Dermis blood vessel endothelial cell (primary cell): ENCODE results near the gene NCF2. TPM values are rescaled to one million over a fixed set of nuclear protein-coding genes. Genes with fewer than 3 reads are reported as not detected.
A peak's percentile ranks its signal among the peaks of the same experiment; 100 is the strongest.

Experiments used
- DNase-seq: peaks from one replicate; pipeline ENCODE4 v3.0.0; 2010
- total RNA-seq: library from RNA; depleted of rRNA; stranded (reverse); fragments of >200 nt; gene quantifications from 2 replicates; pipeline ENCODE4 v1.2.3, GENCODE V29; 2014

NCF2 gene
- total RNA-seq, 1 donor from 2014 or later = not detected

GRCh38 chr1:183609759-183610452, 19.6 kb upstream of the NCF2 start:
- DNase-seq = peak; percentile 39

GRCh38 chr1:183609313-183609712, 19.1 kb upstream of the NCF2 start:
- DNase-seq = peak; percentile 62

DNA sequence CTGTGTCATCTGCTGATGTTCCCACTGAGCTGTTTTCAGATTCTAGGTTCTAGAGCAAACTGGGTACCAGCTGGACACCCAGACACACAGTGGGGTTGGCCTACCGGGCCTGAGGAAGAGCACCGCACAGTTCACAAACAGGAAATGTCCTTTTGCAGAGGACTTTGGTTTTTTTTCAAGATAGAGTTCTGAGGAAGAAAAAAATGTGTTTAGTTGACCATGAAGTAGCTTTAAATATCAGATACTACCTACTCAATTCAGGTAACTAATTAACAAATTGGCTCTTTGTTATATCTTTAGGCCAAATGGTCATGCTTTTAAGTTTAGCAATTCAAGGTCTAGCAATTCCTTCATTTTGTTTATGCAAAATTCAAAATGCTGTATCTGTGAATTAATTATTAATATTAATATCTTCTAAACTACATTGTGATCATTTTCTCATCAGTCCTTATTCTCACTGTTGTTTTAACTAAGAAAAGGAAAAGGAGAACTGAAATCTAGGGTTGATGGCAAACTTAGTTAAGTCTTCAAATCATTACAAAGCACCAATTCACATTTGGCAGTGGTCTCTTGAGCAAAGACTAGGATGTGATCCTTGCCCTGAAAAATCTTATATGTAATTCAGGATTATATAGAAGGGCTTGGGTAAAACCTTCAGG, 17.2 kb upstream of the NCF2 start:
- DNase-seq = no peak

DNA sequence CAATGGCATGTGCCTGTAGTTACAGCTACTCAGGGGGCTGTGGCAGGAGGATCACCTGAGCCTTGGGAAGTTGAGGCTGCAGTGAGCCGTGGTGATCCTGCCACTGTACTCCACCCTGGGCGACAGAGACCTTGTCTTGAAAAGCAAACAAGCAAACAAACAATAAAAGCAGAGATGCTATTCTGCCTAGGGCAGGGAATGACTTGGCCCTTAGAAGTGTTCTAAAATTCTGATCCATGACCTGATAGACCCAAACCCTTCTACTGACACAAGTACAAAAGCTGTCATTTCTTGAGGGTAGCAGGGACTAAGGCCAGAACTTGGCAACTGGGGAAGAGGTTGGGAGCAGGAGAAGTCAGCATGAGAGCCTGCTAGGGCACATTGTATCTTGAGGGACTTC, 15.6 kb upstream of the NCF2 start:
- no peak for DNase-seq

GRCh38 chr1:183604815-183605214, 14.6 kb upstream of the NCF2 start:
- no peak for DNase-seq

- no peak for DNase-seq
Observed at GRCh38 chr1:183604038-183604808, 14.0 kb upstream of the NCF2 start.

- DNase-seq = no peak
Observed at GRCh38 chr1:183602510-183602909, 12.3 kb upstream of the NCF2 start.

DNA sequence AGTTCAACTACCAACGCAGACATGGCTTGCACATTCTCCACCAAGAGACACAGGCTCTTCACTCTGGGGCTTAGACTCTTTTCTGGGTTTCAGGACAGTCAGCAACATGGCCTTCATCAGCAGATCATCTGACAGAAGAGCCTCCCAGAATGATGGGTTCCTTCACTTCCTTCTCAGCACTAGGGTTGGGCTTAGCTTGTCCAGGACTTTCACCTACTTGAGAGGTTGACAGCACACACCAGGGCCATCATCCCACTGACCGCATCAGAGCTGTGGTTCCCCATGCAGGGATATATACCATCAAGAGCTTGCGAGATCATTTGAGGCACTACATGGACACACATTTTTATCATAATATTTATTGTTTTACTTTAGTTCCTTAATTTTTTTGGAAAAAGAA, 10.4 kb upstream of the NCF2 start:
- no peak for DNase-seq

DNA sequence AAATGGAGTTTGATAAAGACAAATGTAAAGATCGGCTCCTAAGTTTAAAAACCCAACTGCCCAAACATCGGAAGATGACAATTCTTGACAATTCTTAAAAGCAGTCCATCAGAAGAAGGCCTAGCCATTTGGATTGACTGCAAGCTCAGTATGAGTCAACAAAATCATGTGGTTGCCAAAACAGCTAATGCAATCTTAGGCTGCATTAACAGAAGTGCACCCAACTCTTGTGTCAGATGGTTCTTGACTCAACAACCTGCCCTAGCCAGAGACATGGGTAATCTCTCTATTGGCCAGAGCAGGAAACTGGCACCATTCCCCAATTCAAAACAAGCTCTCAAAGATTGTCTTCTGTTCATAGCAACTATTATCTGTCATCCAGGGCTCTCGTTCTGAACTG, 9.9 kb upstream of the NCF2 start:
- DNase-seq = no peak

DNA sequence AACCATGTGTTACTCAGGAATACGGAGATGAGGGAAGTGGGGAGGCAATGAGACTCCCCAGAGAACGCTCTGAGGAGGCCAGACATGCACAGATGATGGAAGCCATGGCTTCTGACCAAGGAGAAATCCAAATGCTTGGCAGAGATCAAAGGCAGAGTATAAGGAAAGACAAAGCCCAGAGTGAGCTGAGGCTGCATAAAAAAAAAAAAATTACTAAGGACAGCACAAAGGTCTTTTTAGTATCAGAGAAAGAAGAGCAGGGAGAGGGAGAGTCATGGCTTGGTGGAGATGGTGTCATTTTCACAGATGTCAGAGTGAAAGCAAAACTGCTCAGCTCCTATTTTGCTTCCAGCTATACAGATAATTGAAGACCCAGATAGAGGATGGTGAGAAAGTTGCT, 8.1 kb upstream of the NCF2 start:
- DNase-seq = no peak

- no peak for DNase-seq
Observed at GRCh38 chr1:183597656-183598347, 7.5 kb upstream of the NCF2 start.

GRCh38 chr1:183596500-183596899, 6.2 kb upstream of the NCF2 start:
- DNase-seq = no peak

DNA sequence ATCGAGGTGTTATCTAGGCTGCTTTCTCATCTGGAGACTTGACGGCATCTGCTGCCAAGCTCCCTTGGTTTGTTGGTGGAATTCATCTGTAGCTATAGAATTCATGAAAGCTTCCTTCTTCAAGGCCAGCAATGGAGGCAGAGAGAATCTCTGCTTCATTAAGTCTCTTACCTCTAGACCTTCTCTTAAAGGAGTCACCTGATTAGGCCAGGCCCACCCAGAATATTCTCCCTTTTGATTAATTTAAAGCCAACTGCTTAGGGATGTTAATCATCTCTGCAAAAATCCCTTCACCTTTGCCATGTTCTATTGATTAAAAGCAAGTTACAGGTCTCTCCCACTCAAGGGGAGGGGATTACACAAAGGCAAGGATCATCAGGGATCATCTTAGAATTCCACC, 5.3 kb upstream of the NCF2 start:
- DNase-seq = no peak

GRCh38 chr1:183593356-183593755, 3.1 kb upstream of the NCF2 start:
- no peak for DNase-seq

DNA sequence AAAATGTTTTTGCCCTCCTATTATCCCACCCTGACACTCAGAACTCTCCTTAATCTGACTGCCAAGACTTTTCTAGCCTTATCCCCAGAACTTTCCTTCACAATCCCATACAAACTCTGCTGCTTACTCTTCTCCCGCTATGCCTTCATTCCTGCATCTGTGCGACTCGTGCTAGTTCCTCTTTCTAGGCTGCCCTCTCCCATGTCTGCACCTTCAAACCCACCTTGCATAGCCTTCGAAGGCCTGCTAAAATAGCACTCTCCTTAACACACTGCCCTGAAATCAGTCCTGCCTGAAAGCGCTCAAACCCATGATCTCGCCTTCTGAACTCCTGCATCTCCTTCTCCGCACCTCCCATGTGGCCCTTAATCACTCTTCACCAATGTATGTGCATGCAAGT, 2.5 kb upstream of the NCF2 start:
- DNase-seq = no peak

DNA sequence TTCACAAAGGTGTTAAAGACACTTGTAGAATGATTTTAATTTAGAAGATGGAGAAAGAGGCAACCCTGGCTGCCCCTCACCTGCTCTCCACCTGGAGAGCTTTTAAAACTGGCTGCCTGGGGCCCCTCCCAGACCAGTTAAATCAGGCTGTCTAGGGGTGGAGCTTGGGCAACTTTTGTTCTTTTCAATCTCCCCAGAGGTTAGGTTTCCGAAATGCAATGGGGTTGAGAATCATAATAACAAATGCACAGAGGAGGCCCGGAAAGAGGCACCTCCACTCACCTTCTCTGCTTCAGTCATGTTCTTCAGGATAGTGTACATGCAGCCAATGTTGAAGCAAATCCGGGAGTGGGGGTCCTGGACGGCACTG, 400 bp downstream of the NCF2 start:
- DNase-seq = no peak

DNA sequence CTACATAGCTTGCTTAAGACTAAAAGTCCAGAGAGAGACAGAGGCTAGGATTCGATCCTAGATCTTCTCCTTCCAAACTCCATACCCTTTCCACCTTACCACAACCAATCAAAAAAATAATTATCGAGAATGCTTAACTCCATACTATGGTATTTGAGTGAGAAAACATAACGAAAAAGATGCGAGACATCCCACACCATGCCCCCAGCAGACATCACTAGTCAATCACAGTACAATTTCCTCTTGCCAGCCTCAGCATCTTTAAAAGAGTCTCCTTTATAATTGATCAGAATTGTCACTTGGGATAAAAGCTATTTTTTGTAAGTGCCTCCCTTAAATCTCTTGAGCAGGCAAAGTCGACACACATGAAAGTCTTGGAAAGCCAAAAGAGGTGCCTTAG, 875 bp downstream of the NCF2 start:
- DNase-seq = no peak

DNA sequence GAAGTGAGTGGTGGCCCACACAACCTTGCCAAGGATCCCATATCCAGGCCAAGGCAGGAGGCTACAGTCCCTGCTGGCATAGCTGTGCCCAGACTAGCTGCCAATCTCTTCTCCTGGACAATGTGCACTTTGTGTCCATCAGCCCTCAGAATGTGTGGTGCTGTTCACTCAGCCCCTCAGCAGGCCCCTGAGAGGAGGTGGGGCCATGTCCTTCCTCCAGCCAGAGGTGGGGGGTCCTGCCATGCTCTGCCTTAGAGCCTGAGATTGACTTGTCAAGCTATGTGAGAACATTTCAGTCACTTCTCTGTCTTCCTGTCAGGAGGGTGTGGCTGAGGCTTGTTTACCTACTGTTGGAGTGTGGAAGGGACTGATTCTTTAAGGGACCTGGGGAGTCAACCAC, 1.4 kb downstream of the NCF2 start:
- no peak for DNase-seq

GRCh38 chr1:183586926-183587325, 3.3 kb downstream of the NCF2 start:
- no peak for DNase-seq

GRCh38 chr1:183586455-183586854, 3.8 kb downstream of the NCF2 start:
- DNase-seq = no peak

DNA sequence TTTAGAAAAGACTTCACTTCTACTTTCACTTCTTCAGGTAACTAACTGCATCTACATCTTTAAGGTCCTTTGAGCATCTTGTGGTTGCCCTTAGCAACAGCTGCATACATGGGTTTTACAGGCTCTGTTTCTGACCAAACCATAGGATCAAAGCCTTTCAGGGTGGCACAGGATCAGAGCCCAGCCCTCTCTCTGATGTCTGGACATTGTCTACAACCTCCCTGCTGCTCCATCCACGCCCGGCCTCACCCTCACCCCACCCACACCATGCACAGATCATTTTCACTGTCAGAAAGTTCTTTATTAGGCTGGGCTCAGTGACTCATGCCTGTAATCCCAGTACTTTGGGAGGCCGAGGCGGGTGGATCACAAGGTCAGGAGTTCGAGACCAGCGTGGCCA, 5.2 kb downstream of the NCF2 start:
- DNase-seq = no peak

- DNase-seq = no peak
Observed at GRCh38 chr1:183584147-183584546, 6.1 kb downstream of the NCF2 start.

DNA sequence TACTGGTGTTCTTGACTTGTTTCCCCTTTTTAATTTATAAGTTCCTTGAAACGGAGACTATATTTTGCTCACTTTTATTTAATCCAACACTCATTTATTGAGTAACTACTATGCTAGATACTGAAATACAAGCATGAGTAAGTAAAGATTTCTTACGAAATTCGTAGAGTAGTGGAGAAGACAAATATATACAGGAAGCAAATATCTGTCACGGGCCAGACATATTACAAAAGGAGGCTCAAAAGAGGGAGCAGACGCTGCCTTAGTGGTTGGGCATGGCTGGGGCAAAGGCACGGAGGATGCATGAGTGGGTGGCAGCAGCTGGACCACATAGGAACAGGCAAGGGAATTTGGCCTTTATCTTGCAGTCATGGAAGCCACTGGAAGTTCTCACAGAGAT, 6.8 kb downstream of the NCF2 start:
- no peak for DNase-seq
